PC-9 (cell line): ENCODE data around the gene TSC1.

Source experiments
- CTCF ChIP-seq: fragments of 200-600 bp; sonication (generic); conservative IDR thresholded peaks from 2 replicates; pipeline ENCODE4 v1.6.1; 2017; ENCODE audit warnings: mixed run types, antibody characterized with exemption, mild to moderate bottlenecking, moderate library complexity
- EZH2 ChIP-seq: fragments of 200-600 bp; sonication (generic); IDR thresholded peaks from 2 replicates; pipeline ENCODE4 v1.8.0; 2017; ENCODE audit warnings: antibody characterized with exemption, low read depth

DNA sequence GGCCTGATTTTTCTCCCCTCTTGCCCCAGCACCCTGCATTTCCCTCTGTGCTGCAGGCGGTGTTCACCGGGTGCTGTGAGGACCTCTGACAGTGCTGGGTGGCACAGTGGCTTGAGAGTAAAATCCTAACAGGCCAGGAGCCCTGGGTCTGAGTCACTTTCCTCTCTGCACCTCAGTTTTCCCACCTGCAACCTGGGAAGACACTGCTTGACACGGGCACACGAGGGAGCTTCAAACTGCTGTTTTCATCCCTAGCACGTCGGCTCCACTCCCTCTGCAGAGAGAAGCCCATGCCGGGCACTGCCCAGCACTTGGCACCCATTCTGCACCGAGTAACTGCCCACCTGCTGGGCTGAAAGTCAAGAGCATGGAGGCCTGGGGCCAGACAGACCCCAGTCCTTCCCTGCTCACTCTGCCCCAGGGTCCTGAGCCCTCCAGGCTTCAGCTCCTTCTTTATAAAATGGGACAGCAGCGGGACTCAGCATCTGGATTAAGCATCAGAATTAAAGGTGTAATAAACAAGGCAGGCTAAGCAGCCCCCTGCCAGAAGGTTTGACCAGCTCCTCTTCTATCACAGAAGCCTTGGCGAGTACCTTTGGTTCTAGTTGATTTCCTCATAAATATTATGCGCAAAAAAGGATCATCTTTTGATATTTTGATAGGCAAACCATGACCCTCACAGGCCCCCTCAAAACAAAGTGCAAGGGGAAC lies 39.2 kb upstream of the TSC1 start:
- TF ChIP-seq CTCF = no peak
- TF ChIP-seq EZH2 = no peak
